Activated T-helper 1 cell treated with anti-CD3 and anti-CD28 coated beads, Interleukin-2, amount 50 U/mL, for 16 hours (primary cell): Measurements from ENCODE around the gene THOC7.

ENCODE experiments used
- DNase-seq, 2 donors: peaks; one replicate each; pipeline ENCODE4 v3.0.0-alpha.2; 2020; ENCODE audit warnings: low read depth in 1 of 2, low spot score in 1 of 2

Gene THOC7

GRCh38 chr3:63845215-63845614 is 18.4 kb downstream of the THOC7 start:
- no peak for DNase-seq

GRCh38 chr3:63842127-63842526 is 21.5 kb downstream of the THOC7 start:
- no peak for DNase-seq

- no peak for DNase-seq
Observed at GRCh38 chr3:63841704-63842103, 21.9 kb downstream of the THOC7 start.

- no peak for DNase-seq
Observed at GRCh38 chr3:63832395-63832794, 31.2 kb downstream of the THOC7 start.

GRCh38 chr3:63830526-63830925 is 33.1 kb downstream of the THOC7 start:
- DNase-seq, result no peak

GRCh38 chr3:63824309-63824708 is 39.3 kb downstream of the THOC7 start:
- no peak for DNase-seq

GRCh38 chr3:63819151-63819398 is 44.5 kb downstream of the THOC7 start, which contains the start of gene C3orf49:
TSS of gene C3orf49 (plus strand) at chr3:63819299. CDS start at chr3:63819472, 173 bp downstream.
- DNase-seq, result no peak

GRCh38 chr3:63818282-63819150 is 45.1 kb downstream of the THOC7 start:
- DNase-seq, result peak; percentile 25 to 40

GRCh38 chr3:63817225-63817624 is 46.4 kb downstream of the THOC7 start:
- no peak for DNase-seq

GRCh38 chr3:63814237-63814636 is 49.4 kb downstream of the THOC7 start:
- DNase-seq, result no peak

- DNase-seq, result no peak
Observed at GRCh38 chr3:63809607-63810006, 54.0 kb downstream of the THOC7 start.

- DNase-seq, result no peak
Observed at GRCh38 chr3:63808633-63809032, 55.0 kb downstream of the THOC7 start.

GRCh38 chr3:63807961-63808565 is 55.5 kb downstream of the THOC7 start:
- no peak for DNase-seq

- DNase-seq, result no peak
Observed at GRCh38 chr3:63803911-63804310, 59.7 kb downstream of the THOC7 start.

- DNase-seq, result no peak
Observed at GRCh38 chr3:63800097-63800496, 63.5 kb downstream of the THOC7 start.

GRCh38 chr3:63798949-63799348 is 64.7 kb downstream of the THOC7 start:
- DNase-seq, result no peak

- no peak for DNase-seq
Observed at GRCh38 chr3:63798544-63798943, 65.1 kb downstream of the THOC7 start.

GRCh38 chr3:63795438-63795837 is 68.2 kb downstream of the THOC7 start:
- no peak for DNase-seq

- no peak for DNase-seq
Observed at GRCh38 chr3:63791974-63792373, 71.6 kb downstream of the THOC7 start.
